Glutamatergic neuron (in vitro differentiated cells): ENCODE results near the gene IGSF23. TPM values are rescaled to one million over a fixed set of nuclear protein-coding genes. Genes with fewer than 3 reads are reported as not detected.

ENCODE experiments used
- DNase-seq: peaks from one replicate; pipeline ENCODE4 v3.0.0; 2022
- H3K27ac Mint-ChIP-seq: one replicate; pipeline ENCODE4 v1.8.0; 2020; ENCODE audit warnings: mild to moderate bottlenecking, mixed read lengths, inconsistent platforms; ENCODE audit not compliant: unreplicated experiment
- H3K27me3 Mint-ChIP-seq: one replicate; pipeline ENCODE4 v1.8.0; 2020; ENCODE audit warnings: mild to moderate bottlenecking, moderate library complexity, mixed read lengths, inconsistent platforms; ENCODE audit not compliant: unreplicated experiment
- H3K36me3 Mint-ChIP-seq: one replicate; pipeline ENCODE4 v1.8.0; 2020; ENCODE audit warnings: mild to moderate bottlenecking, mixed read lengths, inconsistent platforms; ENCODE audit not compliant: unreplicated experiment
- H3K4me1 Mint-ChIP-seq: one replicate; pipeline ENCODE4 v1.8.0; 2020; ENCODE audit warnings: mild to moderate bottlenecking, low read depth, mixed read lengths, inconsistent platforms; ENCODE audit not compliant: unreplicated experiment
- H3K4me3 Mint-ChIP-seq: one replicate; pipeline ENCODE4 v1.8.0; 2020; ENCODE audit warnings: mild to moderate bottlenecking, mixed read lengths, inconsistent platforms; ENCODE audit not compliant: unreplicated experiment
- H3K9me3 Mint-ChIP-seq: one replicate; pipeline ENCODE4 v1.8.0; 2020; ENCODE audit warnings: mild to moderate bottlenecking, moderate library complexity, mixed read lengths, inconsistent platforms; ENCODE audit not compliant: unreplicated experiment
- total RNA-seq: library from RNA; stranded (reverse); fragmentation: NEBNext Ultra II Directional; extraction: Animal tissue kit (Norgen Biotek cat#: 25700); gene quantifications from one replicate; pipeline ENCODE4 v1.2.1, GENCODE V29; 2021; ENCODE audit not compliant: unreplicated experiment
- TF ChIP-seq, protein P1 (sequence below): fragments of 200-600 bp; sonication (generic); IDR thresholded peaks from one replicate; pipeline ENCODE4 v1.5.0; 2021; ENCODE audit not compliant: partially characterized antibody, unreplicated experiment

The IGSF23 gene
- total RNA-seq, 1 donor from 2014 or later = not detected

DNA sequence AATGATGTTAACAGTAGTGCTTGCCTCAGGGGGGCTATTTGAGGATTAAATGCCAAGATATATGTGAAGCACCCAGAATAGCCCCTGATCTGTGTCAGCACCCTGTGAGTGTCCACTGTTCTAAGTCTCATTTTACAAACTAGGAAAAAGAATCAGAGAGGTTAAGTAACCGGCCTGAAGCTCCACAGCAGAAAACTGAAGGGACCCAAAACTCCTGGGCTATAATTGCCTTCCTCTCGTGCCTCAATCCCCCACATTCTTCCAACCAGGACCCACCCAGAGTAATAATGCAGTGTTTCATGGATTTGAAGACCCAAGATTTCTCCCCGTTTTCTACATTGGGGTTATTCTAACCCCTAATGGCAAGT is 32.7 kb downstream of the IGSF23 start:
- DNase-seq = no peak
- TF ChIP-seq, protein P1, sequence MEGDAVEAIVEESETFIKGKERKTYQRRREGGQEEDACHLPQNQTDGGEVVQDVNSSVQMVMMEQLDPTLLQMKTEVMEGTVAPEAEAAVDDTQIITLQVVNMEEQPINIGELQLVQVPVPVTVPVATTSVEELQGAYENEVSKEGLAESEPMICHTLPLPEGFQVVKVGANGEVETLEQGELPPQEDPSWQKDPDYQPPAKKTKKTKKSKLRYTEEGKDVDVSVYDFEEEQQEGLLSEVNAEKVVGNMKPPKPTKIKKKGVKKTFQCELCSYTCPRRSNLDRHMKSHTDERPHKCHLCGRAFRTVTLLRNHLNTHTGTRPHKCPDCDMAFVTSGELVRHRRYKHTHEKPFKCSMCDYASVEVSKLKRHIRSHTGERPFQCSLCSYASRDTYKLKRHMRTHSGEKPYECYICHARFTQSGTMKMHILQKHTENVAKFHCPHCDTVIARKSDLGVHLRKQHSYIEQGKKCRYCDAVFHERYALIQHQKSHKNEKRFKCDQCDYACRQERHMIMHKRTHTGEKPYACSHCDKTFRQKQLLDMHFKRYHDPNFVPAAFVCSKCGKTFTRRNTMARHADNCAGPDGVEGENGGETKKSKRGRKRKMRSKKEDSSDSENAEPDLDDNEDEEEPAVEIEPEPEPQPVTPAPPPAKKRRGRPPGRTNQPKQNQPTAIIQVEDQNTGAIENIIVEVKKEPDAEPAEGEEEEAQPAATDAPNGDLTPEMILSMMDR = no peak
- H3K4me3 Mint-ChIP-seq = no peak overlapping the region
- H3K27ac Mint-ChIP-seq = no peak overlapping the region
- no peaks in the 10 kb centered on the region for H3K36me3 Mint-ChIP-seq
- H3K4me1 Mint-ChIP-seq = no peaks in the 10 kb centered on the region
- peaks cover 2% of the 10 kb centered on the region for H3K9me3 Mint-ChIP-seq
- peaks cover 5% of the 10 kb centered on the region for H3K27me3 Mint-ChIP-seq

DNA sequence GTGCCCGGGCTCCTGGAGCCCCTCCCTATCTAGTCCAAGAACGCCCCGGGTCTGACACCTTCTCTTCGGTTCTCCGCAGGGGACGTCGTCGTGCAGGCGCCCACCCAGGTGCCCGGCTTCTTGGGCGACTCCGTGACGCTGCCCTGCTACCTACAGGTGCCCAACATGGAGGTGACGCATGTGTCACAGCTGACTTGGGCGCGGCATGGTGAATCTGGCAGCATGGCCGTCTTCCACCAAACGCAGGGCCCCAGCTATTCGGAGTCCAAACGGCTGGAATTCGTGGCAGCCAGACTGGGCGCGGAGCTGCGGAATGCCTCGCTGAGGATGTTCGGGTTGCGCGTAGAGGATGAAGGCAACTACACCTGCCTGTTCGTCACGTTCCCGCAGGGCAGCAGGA is 33.8 kb downstream of the IGSF23 start:
- no peak for DNase-seq
- Mint-ChIP-seq H3K36me3 (no peaks in the 10 kb centered on the region), H3K4me3 (no peak overlapping the region), H3K27ac (no peak overlapping the region), H3K4me1 (no peaks in the 10 kb centered on the region), H3K27me3 (peaks cover 5% of the 10 kb centered on the region), H3K9me3 (peaks cover 2% of the 10 kb centered on the region)
- TF ChIP-seq, protein P1 = no peak

DNA sequence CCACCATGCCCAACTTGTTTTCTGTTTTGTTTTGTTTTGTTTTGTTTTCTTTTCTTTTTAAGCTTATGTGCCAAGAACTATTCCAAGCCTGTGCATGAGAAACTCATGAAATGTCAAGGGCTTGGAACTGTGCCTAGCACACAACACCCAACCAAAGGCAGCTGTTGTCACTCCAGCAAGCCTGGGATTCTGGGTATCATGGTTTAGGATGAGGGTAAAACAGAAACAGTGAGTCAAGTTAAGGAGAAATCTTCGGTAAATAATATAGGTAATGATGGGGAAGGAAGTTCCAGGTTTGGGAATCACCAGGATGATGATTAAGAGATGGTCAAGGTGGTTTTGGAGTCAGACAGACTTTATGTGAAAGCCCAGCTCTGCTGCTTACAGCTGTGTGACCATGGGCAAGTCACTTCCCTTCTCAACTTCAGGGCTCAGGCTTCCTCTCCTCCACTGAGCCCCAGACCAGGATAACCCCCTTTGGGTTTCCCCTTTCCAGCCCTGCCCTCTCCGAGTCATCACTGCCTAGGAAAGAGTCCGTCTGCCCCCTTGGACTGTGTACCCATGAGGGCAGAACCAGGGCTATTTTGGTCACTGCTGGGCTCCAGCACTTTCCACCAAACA is 35.4 kb downstream of the IGSF23 start:
- no peak overlapping the region for H3K27ac Mint-ChIP-seq
- no peak for DNase-seq
- TF ChIP-seq, protein P1 = no peak
- no peak overlapping the region for H3K4me3 Mint-ChIP-seq
- no peaks in the 10 kb centered on the region for H3K36me3 Mint-ChIP-seq
- peaks cover 2% of the 10 kb centered on the region for H3K27me3 Mint-ChIP-seq
- peaks cover 2% of the 10 kb centered on the region for H3K9me3 Mint-ChIP-seq
- H3K4me1 Mint-ChIP-seq = no peaks in the 10 kb centered on the region

DNA sequence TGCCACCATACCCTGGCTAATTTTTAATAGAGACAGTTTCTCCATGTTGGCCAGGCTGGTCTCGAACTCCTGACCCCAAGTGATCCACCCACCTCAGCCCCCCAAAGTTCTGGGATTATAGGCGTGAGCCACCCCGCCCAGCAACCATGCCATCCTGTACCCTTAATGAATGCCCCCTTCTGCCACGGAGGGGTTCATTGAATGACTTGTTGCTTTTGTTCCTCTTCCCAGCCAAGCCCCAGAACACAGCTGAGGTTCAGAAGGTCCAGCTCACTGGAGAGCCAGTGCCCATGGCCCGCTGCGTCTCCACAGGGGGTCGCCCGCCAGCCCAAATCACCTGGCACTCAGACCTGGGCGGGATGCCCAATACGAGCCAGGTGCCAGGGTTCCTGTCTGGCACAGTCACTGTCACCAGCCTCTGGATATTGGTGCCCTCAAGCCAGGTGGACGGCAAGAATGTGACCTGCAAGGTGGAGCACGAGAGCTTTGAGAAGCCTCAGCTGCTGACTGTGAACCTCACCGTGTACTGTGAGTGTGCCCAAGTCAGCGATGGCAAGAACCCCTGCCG is 36.3 kb downstream of the IGSF23 start:
- H3K36me3 Mint-ChIP-seq = no peaks in the 10 kb centered on the region
- no peak overlapping the region for H3K4me3 Mint-ChIP-seq
- no peak for DNase-seq
- H3K4me1 Mint-ChIP-seq = no peaks in the 10 kb centered on the region
- peaks cover under 1% of the 10 kb centered on the region for H3K27me3 Mint-ChIP-seq
- H3K9me3 Mint-ChIP-seq = no peaks in the 10 kb centered on the region
- TF ChIP-seq, protein P1 = no peak
- no peak overlapping the region for H3K27ac Mint-ChIP-seq

DNA sequence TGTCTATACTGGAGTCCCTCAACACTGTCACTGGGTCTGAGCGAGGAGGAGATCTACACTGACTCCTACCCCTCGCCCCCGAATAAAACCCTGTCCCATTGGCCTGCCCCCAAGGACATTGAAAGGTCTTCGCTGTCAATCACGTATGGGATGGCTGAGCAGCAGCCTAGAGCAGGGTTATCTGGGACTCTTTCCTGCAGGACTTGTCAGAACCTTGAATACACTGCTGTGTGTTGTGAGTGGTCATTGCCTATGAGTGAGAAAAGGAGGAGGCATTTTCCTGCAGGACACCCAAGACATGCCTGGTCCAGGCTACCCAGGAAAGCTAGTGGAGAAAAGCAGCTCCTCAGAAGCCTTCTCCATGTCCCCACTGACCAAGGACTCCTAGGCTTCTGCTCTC is 40.0 kb downstream of the IGSF23 start:
- TF ChIP-seq, protein P1 = no peak
- Mint-ChIP-seq H3K27me3 (no peaks in the 10 kb centered on the region), H3K27ac (no peak overlapping the region), H3K9me3 (no peaks in the 10 kb centered on the region), H3K4me1 (no peaks in the 10 kb centered on the region), H3K4me3 (no peak overlapping the region), H3K36me3 (no peaks in the 10 kb centered on the region)
- DNase-seq = no peak
